ENCODE measurements around the gene ARID1B. TPM values are rescaled to one million over a fixed set of nuclear protein-coding genes. Genes with fewer than 3 reads are reported as not detected.
A peak's percentile ranks its signal among the peaks of the same experiment; 100 is the strongest.

Gene ARID1B
- total and polyA plus RNA-seq, 2 of the 4 experiments (the other 2 are of a cell fraction), result 14.5 to 20.1 TPM

- H3K4ac ChIP-seq (ENCODE audit: low read depth, low read length), result no peak overlapping the region
Measured at GRCh38 chr6:157036245-157036711, 259.1 kb downstream of the ARID1B start.

More at GRCh38 chr6:157036245-157036711, 259.1 kb downstream of the ARID1B start:
- no peak overlapping the region for H4K8ac ChIP-seq (ENCODE audit: low read depth in 2 of 2, low read length in 2 of 2)
- H2AFZ ChIP-seq (replicated peaks; ENCODE audit: low read length, poor library complexity), result no peak overlapping the region
- H2BK120ac ChIP-seq (ENCODE audit: low read depth, low read length), result no peak overlapping the region
- in situ Hi-C loops (cut with MboI; ENCODE audit: low sequenced_read_pairs) (loop anchor here (5.0 to 25.0 kb wide), 2 partner anchors 146 to 1699 kb away; no protein-coding TSS in a partner anchor), intact Hi-C loops (cut with micrococcal nuclease) (no loop called here), dilution Hi-C loops (cut with HindIII; ENCODE audit: low sequenced_read_pairs, unreplicated experiment) (no loop called here)
- H3K9me1 ChIP-seq (ENCODE audit: insufficient read depth, low read length), result 0 out of 2 replicates have a peak, but pooled peaks cover 2% of the 10 kb centered on the region
- no CpG with 5 or more reads among the region's 5 CpGs for WGBS, 2 experiments (ENCODE audit: extremely low coverage in 2 of 2, insufficient read length in 1 of 2)
- H3K9ac ChIP-seq (ENCODE audit: low read depth, low read length), result no peak overlapping the region
- H2BK5ac ChIP-seq (ENCODE audit: low read depth, low read length, poor library complexity, severe bottlenecking), result no peak overlapping the region
- ATAC-seq (ENCODE audit: low read depth), result peak; percentile 75
- no peak overlapping the region for H3K14ac ChIP-seq (replicated peaks; ENCODE audit: low read depth, low read length)
- H3K27ac ChIP-seq (ENCODE audit: insufficient read depth, low read length), result no peak overlapping the region
- no peaks in the 10 kb centered on the region for H4K20me1 ChIP-seq (ENCODE audit: insufficient read depth, low read length)
- CTCF ChIA-PET, result interaction anchor here (0.6 to 2.1 kb wide), 2 partner anchors 9 to 148 kb away, joined by 3 to 8 read pairs; no protein-coding TSS in a partner anchor
- H3K23ac ChIP-seq (ENCODE audit: low read depth, low read length), result peak overlapping the region; percentile 38; the same call in 1 of the 2 replicates
- H2AK9ac ChIP-seq (replicated peaks; ENCODE audit: low read depth, low read length, poor library complexity), result no peak overlapping the region
- no peak overlapping the region for H4K5ac ChIP-seq (ENCODE audit: low read depth, low read length)
- H2AK5ac ChIP-seq (ENCODE audit: low read depth, low read length), result no peak overlapping the region
- peaks cover 20 to 42% of the 10 kb centered on the region in 2 experiments for H3K79me1 ChIP-seq (ENCODE audit: low read depth in 1 of 2, low read length in 2 of 2)
- peak; percentile 48 for DNase-seq
- H3K9me3 ChIP-seq (ENCODE audit: control insufficient read depth, insufficient read depth, low read length), result no peaks in the 10 kb centered on the region
- BruUV-seq (replicated peaks), result no TSS peak
- no peaks in the 10 kb centered on the region for H3K36me3 ChIP-seq (ENCODE audit: control insufficient read depth, insufficient read depth, low read length)
- no peaks in the 10 kb centered on the region for H3K27me3 ChIP-seq (ENCODE audit: control insufficient read depth, insufficient read depth, low read length)
- H3K56ac ChIP-seq (ENCODE audit: extremely low read depth, insufficient read depth, low read length), result no peak overlapping the region
- no peak overlapping the region for H3K18ac ChIP-seq (ENCODE audit: low read depth, low read length)
- no peak for TF ChIP-seq RFX5 (IDR thresholded peaks at IDR 0.05; ENCODE audit: low read depth, low read length)
- peak; percentile 28; the same call in 1 of the 2 replicates for TF ChIP-seq CEBPB (IDR thresholded peaks at IDR 0.05; ENCODE audit: low read depth, low read length)
- no peak overlapping the region for H3K4me3 ChIP-seq (ENCODE audit: insufficient read depth, low read depth, low read length)
- H2BK20ac ChIP-seq (ENCODE audit: low read depth, low read length), result no peak overlapping the region
- H3K4me2 ChIP-seq (ENCODE audit: low read depth, low read length), result no peak overlapping the region
- no peak overlapping the region for H4K91ac ChIP-seq (ENCODE audit: insufficient read depth, low read depth, low read length)
- peaks cover 4% of the 10 kb centered on the region for H3K4me1 ChIP-seq (ENCODE audit: control insufficient read depth, insufficient read depth, low read length)
- POLR2A ChIA-PET (ENCODE audit: unreplicated experiment), result no interaction called here
- H2BK15ac ChIP-seq (ENCODE audit: low read depth, low read length), result no peak overlapping the region

All from IMR-90 (cell line).